HEK293T (cell line): ENCODE data around the gene EGF.

Experiments
- CTCF ChIA-PET: fragments of 350-600 bp; formaldehyde crosslinking; extraction: SDS; loops from one replicate; lab custom pipeline; 2021; ENCODE audit warnings: antibody characterized with exemption, inconsistent platforms; lab: Yijun Ruan, JAX
- POLR2A ChIA-PET: fragments of 350-600 bp; formaldehyde crosslinking; extraction: SDS; loops from one replicate; lab custom pipeline; 2020; ENCODE audit warnings: antibody characterized with exemption, inconsistent platforms; lab: Yijun Ruan, JAX
- DNase-seq: peaks from one replicate; pipeline ENCODE4 v3.0.0; 2012; ENCODE audit warnings: mixed read lengths; ENCODE audit errors: extremely low spot score
- ARNT ChIP-seq: fragments of 450-650 bp; IDR thresholded peaks from 2 replicates; pipeline ENCODE4 v1.6.1; 2017; ENCODE audit warnings: mild to moderate bottlenecking
- BHLHE40 ChIP-seq: fragments of 450-650 bp; IDR thresholded peaks from 2 replicates; pipeline ENCODE4 v1.6.1; 2016; ENCODE audit warnings: mild to moderate bottlenecking, moderate library complexity, borderline replicate concordance
- CTBP1 ChIP-seq: fragments of 450-650 bp; IDR thresholded peaks from 2 replicates; pipeline ENCODE4 v1.6.1; 2016; ENCODE audit warnings: borderline replicate concordance
- ELF4 ChIP-seq: fragments of 450-650 bp; IDR thresholded peaks from 2 replicates; pipeline ENCODE4 v1.6.1; 2017; ENCODE audit warnings: antibody characterized with exemption
- FOXA1 ChIP-seq: fragments of 450-650 bp; IDR thresholded peaks from 2 replicates; pipeline ENCODE4 v1.6.1; 2016; ENCODE audit warnings: mild to moderate bottlenecking
- FOXK2 ChIP-seq: fragments of 450-650 bp; IDR thresholded peaks from 2 replicates; pipeline ENCODE4 v1.6.1; 2016; ENCODE audit warnings: mild to moderate bottlenecking
- FOXM1 ChIP-seq: fragments of 450-650 bp; IDR thresholded peaks from 2 replicates; pipeline ENCODE4 v1.6.1; 2017; ENCODE audit warnings: mild to moderate bottlenecking, borderline replicate concordance
- HDGF ChIP-seq: fragments of 450-650 bp; IDR thresholded peaks from 2 replicates; pipeline ENCODE4 v1.6.1; 2017; ENCODE audit warnings: antibody characterized with exemption, borderline replicate concordance
- L3MBTL2 ChIP-seq: fragments of 450-650 bp; conservative IDR thresholded peaks from 2 replicates; pipeline ENCODE4 v1.6.1; 2016; ENCODE audit warnings: mild to moderate bottlenecking
- LEF1 ChIP-seq: fragments of 450-650 bp; IDR thresholded peaks from 2 replicates; pipeline ENCODE4 v1.6.1; 2017; ENCODE audit warnings: mild to moderate bottlenecking, borderline replicate concordance
- NFRKB ChIP-seq: fragments of 450-650 bp; IDR thresholded peaks from 2 replicates; pipeline ENCODE4 v1.6.1; 2016; ENCODE audit warnings: mild to moderate bottlenecking, moderate library complexity
- SP1 ChIP-seq: fragments of 450-650 bp; IDR thresholded peaks from 2 replicates; pipeline ENCODE4 v1.6.1; 2017
- SUZ12 ChIP-seq: fragments of 450-650 bp; IDR thresholded peaks from 2 replicates; pipeline ENCODE4 v1.6.1; 2016; ENCODE audit warnings: mild to moderate bottlenecking
- TARDBP ChIP-seq: fragments of 450-650 bp; IDR thresholded peaks from 2 replicates; pipeline ENCODE4 v1.6.1; 2016
- ZNF384 ChIP-seq: fragments of 450-650 bp; IDR thresholded peaks from 2 replicates; pipeline ENCODE4 v1.6.1; 2016
- TF ChIP-seq, protein P1 (sequence below): fragments of 450-650 bp; IDR thresholded peaks from 2 replicates; pipeline ENCODE4 v1.6.1; 2016

EGF gene

GRCh38 chr4:109912706-109913595 is at the start of gene EGF:
TSS of gene EGF (plus strand) at chr4:109912883. CDS start at chr4:109913336, 453 bp downstream.
- no peak for TF ChIP-seq L3MBTL2
- no peak for TF ChIP-seq FOXM1
- no peak for TF ChIP-seq SUZ12
- no peak for TF ChIP-seq NFRKB
- no peak for TF ChIP-seq BHLHE40
- no peak for TF ChIP-seq TARDBP
- ChIA-PET CTCF (no interaction called here), POLR2A (no interaction called here)
- no peak for DNase-seq

- POLR2A ChIA-PET: no interaction called here
- TF ChIP-seq CTBP1 (no peak), FOXM1 (no peak), BHLHE40 (no peak), ZNF384 (no peak), SUZ12 (no peak), ELF4 (no peak), ARNT (no peak), FOXA1 (no peak), TARDBP (no peak)
- DNase-seq: no peak
- CTCF ChIA-PET: no interaction called here
These were observed 48.5 kb upstream of the EGF start for GRCh38 chr4:109864134-109864533.

DNA sequence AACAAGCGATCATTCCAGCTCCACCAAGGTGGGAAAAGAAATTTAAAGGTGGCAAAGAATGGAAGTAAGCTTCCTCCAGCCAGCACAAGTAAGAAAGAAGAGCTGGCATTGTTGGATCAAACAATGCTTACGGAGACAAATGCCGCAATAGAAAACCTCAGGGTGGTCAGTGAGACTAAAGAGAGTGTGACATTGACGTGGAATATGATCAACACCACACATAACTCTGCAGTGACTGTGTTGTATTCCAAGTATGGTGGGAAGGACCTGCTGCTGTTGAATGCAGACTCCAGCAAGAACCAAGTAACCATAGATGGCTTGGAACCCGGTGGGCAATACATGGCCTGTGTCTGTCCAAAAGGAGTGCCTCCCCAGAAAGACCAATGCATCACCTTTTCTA is 42.6 kb upstream of the EGF start:
- no peak for TF ChIP-seq ZNF384
- no peak for TF ChIP-seq SP1
- TF ChIP-seq ARNT: no peak
- no peak for TF ChIP-seq FOXM1
- TF ChIP-seq BHLHE40: no peak
- no peak for TF ChIP-seq SUZ12
- TF ChIP-seq FOXK2: no peak
- TF ChIP-seq NFRKB: no peak
- no peak for TF ChIP-seq TARDBP
- TF ChIP-seq ELF4: no peak
- no peak for TF ChIP-seq L3MBTL2
- TF ChIP-seq FOXA1: no peak
- no peak for TF ChIP-seq LEF1
- no peak for TF ChIP-seq CTBP1
- TF ChIP-seq, protein P1, sequence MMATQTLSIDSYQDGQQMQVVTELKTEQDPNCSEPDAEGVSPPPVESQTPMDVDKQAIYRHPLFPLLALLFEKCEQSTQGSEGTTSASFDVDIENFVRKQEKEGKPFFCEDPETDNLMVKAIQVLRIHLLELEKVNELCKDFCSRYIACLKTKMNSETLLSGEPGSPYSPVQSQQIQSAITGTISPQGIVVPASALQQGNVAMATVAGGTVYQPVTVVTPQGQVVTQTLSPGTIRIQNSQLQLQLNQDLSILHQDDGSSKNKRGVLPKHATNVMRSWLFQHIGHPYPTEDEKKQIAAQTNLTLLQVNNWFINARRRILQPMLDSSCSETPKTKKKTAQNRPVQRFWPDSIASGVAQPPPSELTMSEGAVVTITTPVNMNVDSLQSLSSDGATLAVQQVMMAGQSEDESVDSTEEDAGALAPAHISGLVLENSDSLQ: no peak
- DNase-seq: no peak
- POLR2A ChIA-PET: no interaction called here
- CTCF ChIA-PET: no interaction called here

DNA sequence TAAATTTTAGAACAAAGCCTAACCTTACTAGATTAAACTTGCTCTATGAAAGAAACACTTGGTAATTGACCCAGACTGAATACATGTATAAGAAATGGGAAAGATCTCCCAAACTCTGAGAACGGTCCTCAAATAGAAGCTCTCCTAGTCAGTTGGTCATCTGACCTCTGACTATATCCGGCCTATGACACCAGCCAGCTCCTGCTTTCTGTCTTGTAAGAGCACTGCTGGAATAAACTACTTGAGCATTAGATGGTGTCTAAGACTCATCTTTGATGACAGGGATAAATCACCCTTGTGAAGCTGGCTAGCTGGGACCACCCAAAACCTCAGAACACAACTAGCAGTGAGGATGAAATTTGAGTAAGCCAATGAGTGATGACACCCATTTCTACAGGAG is 40.6 kb upstream of the EGF start:
- CTCF ChIA-PET: no interaction called here
- DNase-seq: no peak
- TF ChIP-seq TARDBP (no peak), FOXK2 (no peak), FOXA1 (no peak), BHLHE40 (no peak), ARNT (no peak), ZNF384 (no peak), FOXM1 (no peak), NFRKB (no peak), LEF1 (no peak), SP1 (no peak), CTBP1 (no peak), SUZ12 (no peak), L3MBTL2 (no peak), HDGF (no peak), ELF4 (no peak)
- TF ChIP-seq, protein P1: no peak
- POLR2A ChIA-PET: no interaction called here

DNA sequence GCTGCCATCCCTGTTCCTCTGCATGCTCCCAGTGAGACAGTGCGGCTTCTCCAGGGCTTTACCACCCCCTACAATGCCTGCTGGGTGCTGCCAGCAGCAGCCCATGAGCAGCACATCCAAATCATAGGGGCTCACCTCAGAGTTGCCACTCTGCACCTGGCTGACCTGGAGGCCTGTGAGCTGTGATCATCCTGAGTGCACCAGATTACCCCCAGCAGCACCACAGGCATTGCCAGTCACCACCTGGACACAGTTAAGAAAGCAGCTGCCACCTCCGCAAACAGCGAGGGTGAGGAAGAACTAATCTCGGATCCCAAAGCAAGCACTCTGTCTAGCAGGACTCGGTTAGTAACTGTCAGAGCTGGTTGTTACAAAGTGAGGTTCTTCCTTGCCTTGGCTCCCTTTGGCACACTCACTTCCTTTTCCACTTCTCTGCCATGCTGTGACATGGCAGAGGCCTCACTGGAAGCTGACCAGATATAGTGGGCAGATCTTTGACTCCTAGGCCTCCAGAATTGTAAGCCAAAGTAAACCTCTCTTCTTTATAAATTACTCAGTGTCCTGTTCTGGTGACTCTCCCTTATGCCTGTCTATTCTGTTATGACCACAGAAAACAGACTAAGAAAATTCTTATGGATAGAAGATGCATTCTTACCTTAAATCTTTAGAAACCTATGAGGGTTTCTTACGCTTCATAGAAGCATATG is 39.6 kb upstream of the EGF start:
- ChIA-PET CTCF (no interaction called here), POLR2A (no interaction called here)

DNA sequence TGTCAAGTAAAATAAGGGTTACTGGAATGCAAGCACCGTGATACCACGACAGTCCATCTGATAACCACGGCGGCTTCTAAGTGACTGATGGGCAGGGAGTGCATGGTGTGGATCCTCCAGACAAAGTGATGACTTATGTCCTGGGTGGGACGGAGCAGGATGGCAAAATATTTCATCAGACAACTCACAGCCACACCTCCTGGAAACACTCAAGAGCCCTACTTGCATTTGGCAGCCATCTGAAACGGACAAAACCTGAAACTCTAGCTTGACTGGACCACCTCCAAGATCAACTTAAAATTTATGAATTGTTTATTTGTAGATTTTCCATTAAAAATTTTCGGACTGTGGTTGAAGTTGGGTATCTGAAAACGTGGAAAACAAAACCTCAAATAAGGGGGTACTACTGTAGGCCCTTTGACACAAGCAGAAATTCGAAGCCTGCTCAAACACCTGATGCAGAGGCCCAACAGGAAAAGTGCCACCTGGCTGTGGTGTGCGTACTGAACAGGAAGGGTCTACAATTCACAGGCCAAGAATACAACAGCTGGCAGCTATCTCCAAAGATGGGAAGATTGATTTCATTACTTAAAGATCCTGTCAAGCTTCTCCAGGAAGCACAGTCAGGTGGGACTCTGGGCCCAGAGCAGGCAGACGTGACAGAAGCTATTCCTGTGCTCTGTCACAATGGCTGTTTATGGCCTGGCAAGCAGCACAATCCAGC is 38.7 kb upstream of the EGF start:
- TF ChIP-seq L3MBTL2: no peak
- TF ChIP-seq LEF1: no peak
- TF ChIP-seq TARDBP: no peak
- no peak for TF ChIP-seq ELF4
- TF ChIP-seq HDGF: no peak
- TF ChIP-seq ZNF384: no peak
- TF ChIP-seq BHLHE40: no peak
- no peak for TF ChIP-seq SUZ12
- TF ChIP-seq, protein P1: no peak
- TF ChIP-seq FOXK2: no peak
- TF ChIP-seq FOXM1: no peak
- DNase-seq: no peak
- ChIA-PET CTCF (no interaction called here), POLR2A (no interaction called here)

More for the DNA sequence above, 39.6 kb upstream of the EGF start:
- no peak for DNase-seq
- TF ChIP-seq ARNT (no peak), FOXK2 (no peak), ELF4 (no peak)
